Measurements from ENCODE around the gene LIPM. TPM values are rescaled to one million over a fixed set of nuclear protein-coding genes. Genes with fewer than 3 reads are reported as not detected.
A peak's percentile ranks its signal among the peaks of the same experiment; 100 is the strongest.

Gene LIPM, protein sequence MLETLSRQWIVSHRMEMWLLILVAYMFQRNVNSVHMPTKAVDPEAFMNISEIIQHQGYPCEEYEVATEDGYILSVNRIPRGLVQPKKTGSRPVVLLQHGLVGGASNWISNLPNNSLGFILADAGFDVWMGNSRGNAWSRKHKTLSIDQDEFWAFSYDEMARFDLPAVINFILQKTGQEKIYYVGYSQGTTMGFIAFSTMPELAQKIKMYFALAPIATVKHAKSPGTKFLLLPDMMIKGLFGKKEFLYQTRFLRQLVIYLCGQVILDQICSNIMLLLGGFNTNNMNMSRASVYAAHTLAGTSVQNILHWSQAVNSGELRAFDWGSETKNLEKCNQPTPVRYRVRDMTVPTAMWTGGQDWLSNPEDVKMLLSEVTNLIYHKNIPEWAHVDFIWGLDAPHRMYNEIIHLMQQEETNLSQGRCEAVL
- not detected for total RNA-seq

GRCh38 chr10:88802523-88803285, at the start of gene LIPM:
LIPM (plus strand) TSS chr10:88802730; CDS start chr10:88802897, 167 bp downstream.
- WGBS, 10 experiments, result 0 to 90% (median 23%) methylated on average over 1 to 2 of the region's 2 CpGs; no CpG with 5 or more reads in 2 of the 10 experiments
- ATAC-seq (replicated peaks in 6 of 8), result peak in 3 of 8 experiments; percentile 46 to 98 (median 64)
- Histone ChIP-seq H3K4me3 (no peak within 1 kb of the TSS), H3K4me1 (replicated peaks in 1 of 2) (no peaks in the 10 kb centered on the region), H3K27ac (no peak within 1 kb of the TSS)
- in situ Hi-C loops (cut with MboI; ENCODE audit: low pct_unique_long_range_greater_than_20kb in 2 of 9, low sequenced_read_pairs in 9 of 9, unreplicated experiment in 9 of 9), result loop anchor here in 1 of 9 experiments (25.0 kb wide), 2 partner anchors 115 to 240 kb away; no protein-coding TSS in a partner anchor

- in situ Hi-C loops (cut with MboI; ENCODE audit: low pct_unique_long_range_greater_than_20kb in 2 of 9, low sequenced_read_pairs in 9 of 9, unreplicated experiment in 9 of 9), result no loop called here
- Histone ChIP-seq H3K4me1 (replicated peaks in 1 of 2) (no peaks in the 10 kb centered on the region), H3K4me3 (no peak overlapping the region), H3K27ac (no peak overlapping the region)
- ATAC-seq (replicated peaks in 6 of 8), result peak in 2 of 8 experiments; percentile 68 to 72
Observed at GRCh38 chr10:88754287-88754686, 48.2 kb upstream of the LIPM start.

DNA sequence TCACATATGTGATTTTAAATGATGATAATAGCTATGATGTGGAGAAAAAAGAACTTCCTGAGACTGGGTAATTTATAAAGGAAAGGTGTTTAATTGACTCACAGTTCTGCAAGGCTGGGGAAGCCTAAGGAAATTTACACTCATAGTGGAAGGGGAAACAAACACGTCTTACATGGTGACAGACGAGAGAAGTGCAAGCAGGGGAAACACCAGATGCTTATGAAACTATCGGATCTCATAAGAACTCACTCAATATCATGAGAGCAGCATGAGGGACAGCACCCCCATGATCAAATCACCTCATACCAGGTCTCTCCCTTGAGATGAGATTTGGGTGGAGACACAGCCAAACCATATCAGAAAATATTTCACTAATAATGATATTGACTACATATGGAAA, 46.8 kb upstream of the LIPM start:
- in situ Hi-C loops (cut with MboI; ENCODE audit: low pct_unique_long_range_greater_than_20kb in 2 of 9, low sequenced_read_pairs in 9 of 9, unreplicated experiment in 9 of 9), result no loop called here
- H3K27ac ChIP-seq, result no peak overlapping the region

GRCh38 chr10:88756660-88757059, 45.9 kb upstream of the LIPM start:
- no peak overlapping the region for H3K27ac ChIP-seq
- H3K4me3 ChIP-seq, result no peak overlapping the region
- in situ Hi-C loops (cut with MboI; ENCODE audit: low pct_unique_long_range_greater_than_20kb in 2 of 9, low sequenced_read_pairs in 9 of 9, unreplicated experiment in 9 of 9), result no loop called here
- no peaks in the 10 kb centered on the region for H3K4me1 ChIP-seq (replicated peaks in 1 of 2)
- 0 to 78% (median 53%) methylated on average over 1 of the region's 1 CpG; no CpG with 5 or more reads in 4 of the 10 experiments for WGBS, 10 experiments
- ATAC-seq (replicated peaks in 6 of 8), result no peak

More for the DNA sequence above, 46.8 kb upstream of the LIPM start:
- Histone ChIP-seq H3K4me1 (replicated peaks in 1 of 2) (no peaks in the 10 kb centered on the region), H3K4me3 (no peak overlapping the region)
- ATAC-seq (replicated peaks in 6 of 8), result no peak
- WGBS, 10 experiments, result 50 to 100% (median 93%) methylated on average over 1 to 3 of the region's 3 CpGs; no CpG with 5 or more reads in 4 of the 10 experiments

GRCh38 chr10:88759366-88760101, 43.0 kb upstream of the LIPM start, which contains the start of gene LIPN:
LIPN (plus strand) TSS chr10:88760020; CDS start chr10:88761406, 1,386 bp downstream.
- Histone ChIP-seq H3K4me1 (replicated peaks in 1 of 2) (no peaks in the 10 kb centered on the region), H3K4me3 (no peak within 1 kb of the TSS), H3K27ac (no peak within 1 kb of the TSS)
- ATAC-seq (replicated peaks in 6 of 8), result no peak
- 56 to 100% (median 84%) methylated on average over 2 to 6 of the region's 7 CpGs; no CpG with 5 or more reads in 1 of the 10 experiments for WGBS, 10 experiments
- in situ Hi-C loops (cut with MboI; ENCODE audit: low pct_unique_long_range_greater_than_20kb in 2 of 9, low sequenced_read_pairs in 9 of 9, unreplicated experiment in 9 of 9), result no loop called here

DNA sequence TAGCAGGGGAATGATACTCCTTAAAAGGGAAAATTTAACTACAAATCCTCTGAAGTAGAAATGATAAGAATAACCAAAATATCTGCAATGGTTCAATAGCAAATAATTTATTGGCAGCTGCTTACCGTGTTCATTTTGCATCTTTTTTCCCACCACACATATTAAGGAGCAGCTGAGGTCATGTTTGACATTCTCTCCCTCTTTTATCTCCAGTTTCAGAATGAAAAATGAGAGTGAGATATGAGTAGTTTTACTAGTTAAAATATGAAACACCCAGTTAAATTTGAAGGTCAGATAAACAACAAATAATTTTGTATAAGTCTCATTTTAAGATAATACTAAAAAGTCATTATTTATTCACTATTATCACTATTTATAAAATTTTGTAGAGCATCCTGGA, 39.6 kb upstream of the LIPM start:
- no peak for ATAC-seq (replicated peaks in 6 of 8)
- no peak overlapping the region for H3K4me3 ChIP-seq
- in situ Hi-C loops (cut with MboI; ENCODE audit: low pct_unique_long_range_greater_than_20kb in 2 of 9, low sequenced_read_pairs in 9 of 9, unreplicated experiment in 9 of 9), result no loop called here
- H3K27ac ChIP-seq, result no peak overlapping the region
- WGBS, 10 experiments, result 38 to 100% (median 86%) methylated on average over 1 of the region's 1 CpG; no CpG with 5 or more reads in 6 of the 10 experiments
- H3K4me1 ChIP-seq (replicated peaks in 1 of 2), result no peaks in the 10 kb centered on the region

GRCh38 chr10:88763441-88763840, 39.1 kb upstream of the LIPM start:
- in situ Hi-C loops (cut with MboI; ENCODE audit: low pct_unique_long_range_greater_than_20kb in 2 of 9, low sequenced_read_pairs in 9 of 9, unreplicated experiment in 9 of 9), result no loop called here
- WGBS, 10 experiments, result 67 to 100% (median 86%) methylated on average over 1 of the region's 1 CpG; no CpG with 5 or more reads in 5 of the 10 experiments
- H3K4me1 ChIP-seq (replicated peaks in 1 of 2), result no peaks in the 10 kb centered on the region
- H3K27ac ChIP-seq, result no peak overlapping the region
- no peak for ATAC-seq (replicated peaks in 6 of 8)
- no peak overlapping the region for H3K4me3 ChIP-seq

DNA sequence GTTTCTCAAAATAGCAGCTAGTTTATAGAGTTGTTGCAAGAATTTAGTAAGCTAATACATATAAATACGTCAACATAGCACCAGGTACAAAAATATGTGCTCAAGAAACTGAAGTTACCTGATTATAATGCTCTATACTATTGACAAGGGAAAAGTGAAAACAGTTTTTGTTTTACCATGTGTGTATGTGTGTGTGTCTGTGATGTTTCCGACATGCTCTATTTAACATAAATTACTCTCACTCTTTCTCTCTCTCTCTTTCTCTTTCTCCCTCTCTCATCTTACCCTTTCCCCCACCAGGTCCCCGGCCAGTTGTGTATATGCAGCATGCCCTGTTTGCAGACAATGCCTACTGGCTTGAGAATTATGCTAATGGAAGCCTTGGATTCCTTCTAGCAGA, 38.4 kb upstream of the LIPM start:
- in situ Hi-C loops (cut with MboI; ENCODE audit: low pct_unique_long_range_greater_than_20kb in 2 of 9, low sequenced_read_pairs in 9 of 9, unreplicated experiment in 9 of 9), result no loop called here
- no peak overlapping the region for H3K27ac ChIP-seq
- H3K4me3 ChIP-seq, result no peak overlapping the region
- ATAC-seq (replicated peaks in 6 of 8), result no peak
- no peaks in the 10 kb centered on the region for H3K4me1 ChIP-seq (replicated peaks in 1 of 2)
- WGBS, 10 experiments, result 67 to 100% (median 78%) methylated on average over 1 to 3 of the region's 3 CpGs; no CpG with 5 or more reads in 1 of the 10 experiments

- ATAC-seq (replicated peaks in 6 of 8), result no peak
- in situ Hi-C loops (cut with MboI; ENCODE audit: low pct_unique_long_range_greater_than_20kb in 2 of 9, low sequenced_read_pairs in 9 of 9, unreplicated experiment in 9 of 9), result no loop called here
- no peak overlapping the region for H3K4me3 ChIP-seq
Observed at GRCh38 chr10:88765816-88766215, 36.7 kb upstream of the LIPM start.

GRCh38 chr10:88769384-88769783, 33.1 kb upstream of the LIPM start:
- H3K4me1 ChIP-seq (replicated peaks in 1 of 2), result no peaks in the 10 kb centered on the region
- no peak overlapping the region for H3K27ac ChIP-seq
- no peak overlapping the region for H3K4me3 ChIP-seq
- WGBS, 10 experiments, result 17 to 100% (median 57%) methylated on average over 1 of the region's 1 CpG; no CpG with 5 or more reads in 1 of the 10 experiments
- in situ Hi-C loops (cut with MboI; ENCODE audit: low pct_unique_long_range_greater_than_20kb in 2 of 9, low sequenced_read_pairs in 9 of 9, unreplicated experiment in 9 of 9), result no loop called here
- ATAC-seq (replicated peaks in 6 of 8), result no peak

More at GRCh38 chr10:88765816-88766215, 36.7 kb upstream of the LIPM start:
- 0 to 100% (median 67%) methylated on average over 1 of the region's 1 CpG; no CpG with 5 or more reads in 1 of the 10 experiments for WGBS, 10 experiments
- Histone ChIP-seq H3K27ac (no peak overlapping the region), H3K4me1 (replicated peaks in 1 of 2) (no peaks in the 10 kb centered on the region)

GRCh38 chr10:88781206-88781605, 21.3 kb upstream of the LIPM start:
- in situ Hi-C loops (cut with MboI; ENCODE audit: low pct_unique_long_range_greater_than_20kb in 2 of 9, low sequenced_read_pairs in 9 of 9, unreplicated experiment in 9 of 9), result no loop called here
- WGBS, 10 experiments, result 33 to 100% (median 51%) methylated on average over 1 to 2 of the region's 2 CpGs; no CpG with 5 or more reads in 1 of the 10 experiments
- ATAC-seq (replicated peaks in 6 of 8), result no peak

DNA sequence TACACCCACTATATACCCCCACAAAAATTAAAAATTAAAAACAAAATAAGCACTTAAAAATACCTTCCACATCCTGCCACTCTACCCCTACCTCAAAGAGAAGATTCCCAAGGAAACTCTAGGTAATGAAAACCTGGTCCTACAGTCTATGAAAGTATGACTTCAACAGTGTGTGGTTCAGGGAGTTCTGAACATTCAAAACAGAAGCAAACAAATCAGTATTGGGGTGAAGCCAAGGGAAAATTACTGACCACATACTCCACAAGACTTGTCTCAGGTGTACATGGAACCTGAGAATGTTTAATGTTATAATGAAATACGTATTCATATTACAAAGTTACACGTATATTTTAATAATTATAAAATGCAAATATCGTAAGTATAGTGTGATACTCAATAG, 20.3 kb upstream of the LIPM start:
- in situ Hi-C loops (cut with MboI; ENCODE audit: low pct_unique_long_range_greater_than_20kb in 2 of 9, low sequenced_read_pairs in 9 of 9, unreplicated experiment in 9 of 9), result no loop called here
- Histone ChIP-seq H3K4me3 (no peak overlapping the region), H3K27ac (no peak overlapping the region), H3K4me1 (replicated peaks in 1 of 2) (no peaks in the 10 kb centered on the region)
- WGBS, 10 experiments, result 26 to 100% (median 77%) methylated on average over 2 to 3 of the region's 3 CpGs
- ATAC-seq (replicated peaks in 6 of 8), result no peak

More at GRCh38 chr10:88781206-88781605, 21.3 kb upstream of the LIPM start:
- H3K4me1 ChIP-seq (replicated peaks in 1 of 2), result no peaks in the 10 kb centered on the region
- H3K4me3 ChIP-seq, result no peak overlapping the region
- H3K27ac ChIP-seq, result no peak overlapping the region
